ENCODE data around the gene CYB5A. TPM values are rescaled to one million over a fixed set of nuclear protein-coding genes. Genes with fewer than 3 reads are reported as not detected.

Gene CYB5A
- total RNA-seq, 2 donors from 2014 or later: 32.5 to 33.6 TPM

GRCh38 chr18:74251297-74252038 is 40.3 kb downstream of the CYB5A start:
- ATAC-seq (replicated peaks): no peak
- peak overlapping the region; percentile 58 for H3K27ac Mint-ChIP-seq
- no peak overlapping the region for H3K4me3 Mint-ChIP-seq

GRCh38 chr18:74250131-74250530 is 41.6 kb downstream of the CYB5A start:
- Mint-ChIP-seq H3K27me3 (no peaks in the 10 kb centered on the region), H3K9me3 (no peaks in the 10 kb centered on the region), H3K27ac (no peak overlapping the region), H3K36me3 (ENCODE audit: low read depth) (peaks cover 26% of the 10 kb centered on the region), H3K4me1 (peaks cover 5% of the 10 kb centered on the region), H3K4me3 (no peak overlapping the region)
- ATAC-seq (replicated peaks): no peak

More at GRCh38 chr18:74251297-74252038, 40.3 kb downstream of the CYB5A start:
- Mint-ChIP-seq H3K36me3 (ENCODE audit: low read depth) (peaks cover 30% of the 10 kb centered on the region), H3K4me1 (peaks cover 5% of the 10 kb centered on the region), H3K9me3 (no peaks in the 10 kb centered on the region), H3K27me3 (no peaks in the 10 kb centered on the region)

- no peak overlapping the region for H3K27ac Mint-ChIP-seq
- ATAC-seq (replicated peaks): no peak
- H3K4me3 Mint-ChIP-seq: no peak overlapping the region
- H3K9me3 Mint-ChIP-seq: no peaks in the 10 kb centered on the region
- peaks cover 23% of the 10 kb centered on the region for H3K36me3 Mint-ChIP-seq (ENCODE audit: low read depth)
- no peaks in the 10 kb centered on the region for H3K27me3 Mint-ChIP-seq
- H3K4me1 Mint-ChIP-seq: peaks cover 5% of the 10 kb centered on the region
Observed at GRCh38 chr18:74249181-74249968, 42.4 kb downstream of the CYB5A start.

GRCh38 chr18:74248595-74248994 is 43.2 kb downstream of the CYB5A start:
- H3K27ac Mint-ChIP-seq: peak overlapping the region; percentile 55
- H3K4me3 Mint-ChIP-seq: no peak overlapping the region
- H3K4me1 Mint-ChIP-seq: peaks cover 5% of the 10 kb centered on the region
- H3K27me3 Mint-ChIP-seq: no peaks in the 10 kb centered on the region
- peaks cover 23% of the 10 kb centered on the region for H3K36me3 Mint-ChIP-seq (ENCODE audit: low read depth)
- H3K9me3 Mint-ChIP-seq: no peaks in the 10 kb centered on the region
- peak; percentile 67 for ATAC-seq (replicated peaks)

GRCh38 chr18:74248189-74248588 is 43.6 kb downstream of the CYB5A start:
- Mint-ChIP-seq H3K27me3 (no peaks in the 10 kb centered on the region), H3K9me3 (no peaks in the 10 kb centered on the region), H3K36me3 (ENCODE audit: low read depth) (peaks cover 22% of the 10 kb centered on the region), H3K4me3 (no peak overlapping the region), H3K4me1 (peaks cover 5% of the 10 kb centered on the region), H3K27ac (peak overlapping the region; percentile 55)
- ATAC-seq (replicated peaks): peak; percentile 70

- Mint-ChIP-seq H3K9me3 (no peaks in the 10 kb centered on the region), H3K4me1 (peaks cover 5% of the 10 kb centered on the region), H3K4me3 (no peak overlapping the region), H3K27me3 (peaks cover 5% of the 10 kb centered on the region), H3K36me3 (ENCODE audit: low read depth) (peaks cover under 1% of the 10 kb centered on the region), H3K27ac (no peak overlapping the region)
- ATAC-seq (replicated peaks): no peak
Observed at GRCh38 chr18:74244554-74244953, 47.2 kb downstream of the CYB5A start.

GRCh38 chr18:74243127-74243526 is 48.6 kb downstream of the CYB5A start:
- Mint-ChIP-seq H3K9me3 (no peaks in the 10 kb centered on the region), H3K36me3 (ENCODE audit: low read depth) (no peaks in the 10 kb centered on the region), H3K4me1 (peaks cover 2% of the 10 kb centered on the region), H3K4me3 (no peak overlapping the region), H3K27me3 (peaks cover 5% of the 10 kb centered on the region), H3K27ac (no peak overlapping the region)
- ATAC-seq (replicated peaks): no peak

- H3K27me3 Mint-ChIP-seq: peaks cover 9% of the 10 kb centered on the region
- no peaks in the 10 kb centered on the region for H3K36me3 Mint-ChIP-seq (ENCODE audit: low read depth)
- no peak for ATAC-seq (replicated peaks)
- H3K4me1 Mint-ChIP-seq: no peaks in the 10 kb centered on the region
- no peak overlapping the region for H3K27ac Mint-ChIP-seq
- H3K4me3 Mint-ChIP-seq: no peak overlapping the region
- H3K9me3 Mint-ChIP-seq: no peaks in the 10 kb centered on the region
Observed at GRCh38 chr18:74242438-74243096, 49.2 kb downstream of the CYB5A start.

- Mint-ChIP-seq H3K4me1 (no peaks in the 10 kb centered on the region), H3K36me3 (ENCODE audit: low read depth) (no peaks in the 10 kb centered on the region), H3K4me3 (no peak overlapping the region), H3K27ac (no peak overlapping the region), H3K27me3 (peaks cover 14% of the 10 kb centered on the region), H3K9me3 (no peaks in the 10 kb centered on the region)
- ATAC-seq (replicated peaks): no peak
Observed at GRCh38 chr18:74241970-74242369, 49.8 kb downstream of the CYB5A start.

- Mint-ChIP-seq H3K27ac (no peak overlapping the region), H3K36me3 (ENCODE audit: low read depth) (no peaks in the 10 kb centered on the region), H3K4me3 (no peak overlapping the region), H3K27me3 (peaks cover 15% of the 10 kb centered on the region), H3K9me3 (no peaks in the 10 kb centered on the region), H3K4me1 (no peaks in the 10 kb centered on the region)
- no peak for ATAC-seq (replicated peaks)
Observed at GRCh38 chr18:74241426-74241825, 50.3 kb downstream of the CYB5A start.

- Mint-ChIP-seq H3K27me3 (peaks cover 15% of the 10 kb centered on the region), H3K27ac (no peak overlapping the region), H3K9me3 (no peaks in the 10 kb centered on the region), H3K36me3 (ENCODE audit: low read depth) (no peaks in the 10 kb centered on the region), H3K4me1 (no peaks in the 10 kb centered on the region), H3K4me3 (no peak overlapping the region)
- no peak for ATAC-seq (replicated peaks)
Observed at GRCh38 chr18:74239567-74239966, 52.2 kb downstream of the CYB5A start.

- Mint-ChIP-seq H3K27ac (no peak overlapping the region), H3K9me3 (no peaks in the 10 kb centered on the region), H3K4me3 (no peak overlapping the region), H3K4me1 (no peaks in the 10 kb centered on the region), H3K27me3 (peaks cover 10% of the 10 kb centered on the region), H3K36me3 (ENCODE audit: low read depth) (no peaks in the 10 kb centered on the region)
- ATAC-seq (replicated peaks): no peak
Observed at GRCh38 chr18:74234326-74235171, 57.2 kb downstream of the CYB5A start.

- H3K9me3 Mint-ChIP-seq: no peaks in the 10 kb centered on the region
- ATAC-seq (replicated peaks): no peak
- no peak overlapping the region for H3K4me3 Mint-ChIP-seq
- peaks cover 10% of the 10 kb centered on the region for H3K27me3 Mint-ChIP-seq
- H3K4me1 Mint-ChIP-seq: no peaks in the 10 kb centered on the region
- H3K27ac Mint-ChIP-seq: no peak overlapping the region
- no peaks in the 10 kb centered on the region for H3K36me3 Mint-ChIP-seq (ENCODE audit: low read depth)
Observed at GRCh38 chr18:74233933-74234325, 57.8 kb downstream of the CYB5A start.
